A673 (cell line): ENCODE measurements around the gene ADRM1. TPM values are rescaled to one million over a fixed set of nuclear protein-coding genes. Genes with fewer than 3 reads are reported as not detected.

ENCODE experiments used
- BruUV-seq: library from RNA; stranded (reverse); fragments of 400-500 nt; replicated peaks from 2 replicates; lab custom pipeline; 2021; lab: Mats Ljungman, UMichigan
- CTCF ChIA-PET: fragments of 300-600 bp; sonication (Branson Sonifier 250); formaldehyde crosslinking; loops from one replicate; lab custom pipeline; 2022; ENCODE audit warnings: antibody characterized with exemption; lab: Charles Lee
- POLR2A ChIA-PET: fragments of 300-600 bp; sonication (Branson Sonifier 250); formaldehyde crosslinking; loops from one replicate; lab custom pipeline; 2022; ENCODE audit warnings: antibody characterized with exemption; ENCODE audit not compliant: low non-redundant PET; lab: Charles Lee
- DNase-seq: peaks from one replicate; pipeline ENCODE4 v3.0.0-alpha.2; 2015; ENCODE audit warnings: low spot score
- H3K27ac ChIP-seq: fragments of 200-600 bp; sonication (generic); 2 replicates; pipeline ENCODE4 v1.5.1; 2016; ENCODE audit warnings: mixed run types, low read depth, mild to moderate bottlenecking, mixed read lengths, antibody characterized with exemption, low read length; ENCODE audit not compliant: poor library complexity, severe bottlenecking
- H3K27me3 ChIP-seq: fragments of 200-600 bp; sonication (generic); replicated peaks from 2 replicates; pipeline ENCODE4 v1.6.1; 2017; ENCODE audit warnings: mixed run types, low read depth, mild to moderate bottlenecking, mixed read lengths, antibody characterized with exemption, low read length; ENCODE audit not compliant: insufficient read depth, poor library complexity
- H3K36me3 ChIP-seq: fragments of 200-600 bp; sonication (generic); 2 replicates; pipeline ENCODE4 v1.6.1; 2016; ENCODE audit warnings: mixed run types, mild to moderate bottlenecking, mixed read lengths, antibody characterized with exemption, low read length; ENCODE audit not compliant: insufficient read depth, poor library complexity, severe bottlenecking
- H3K4me1 ChIP-seq: fragments of 200-600 bp; sonication (generic); 2 replicates; pipeline ENCODE4 v1.6.1; 2017; ENCODE audit warnings: mixed run types, mild to moderate bottlenecking, mixed read lengths, antibody characterized with exemption, low read length; ENCODE audit not compliant: insufficient read depth, poor library complexity, severe bottlenecking
- H3K4me3 ChIP-seq: fragments of 200-600 bp; sonication (generic); 2 replicates; pipeline ENCODE4 v1.5.1; 2016; ENCODE audit warnings: low read depth, mixed run types, mild to moderate bottlenecking, mixed read lengths, low read length; ENCODE audit not compliant: poor library complexity, severe bottlenecking
- H3K9me3 ChIP-seq: fragments of 200-600 bp; sonication (generic); 2 replicates; pipeline ENCODE4 v1.6.1; 2016; ENCODE audit warnings: mixed run types, low read depth, mild to moderate bottlenecking, mixed read lengths, antibody characterized with exemption, low read length; ENCODE audit not compliant: poor library complexity, severe bottlenecking
- CTCF ChIP-seq: fragments of 300-800, 200-600 bp; sonication (generic); conservative IDR thresholded peaks from 2 replicates; pipeline ENCODE4 v1.5.1; 2017; ENCODE audit warnings: low read depth, mild to moderate bottlenecking, antibody characterized with exemption, low read length, moderate library complexity, mixed read lengths
- EZH2 ChIP-seq: fragments of 200-600 bp; sonication (generic); IDR thresholded peaks from 2 replicates; pipeline ENCODE4 v1.6.1; 2017; ENCODE audit warnings: borderline replicate concordance, low read depth, mild to moderate bottlenecking, mixed read lengths, antibody characterized with exemption, low read length; ENCODE audit not compliant: poor library complexity, severe bottlenecking
- intact Hi-C: fragments of 100-400 bp; cut with micrococcal nuclease; formaldehyde crosslinking; loops from one replicate; pipeline ENCODE4 v1.10.0; 2022; ENCODE audit not compliant: unreplicated experiment
- total RNA-seq: library from RNA; stranded (reverse); gene quantifications from 2 replicates; pipeline ENCODE4 v1.2.3, GENCODE V29; 2021

ADRM1 gene
- total RNA-seq, 1 experiment from 2014 or later: 252 TPM

DNA sequence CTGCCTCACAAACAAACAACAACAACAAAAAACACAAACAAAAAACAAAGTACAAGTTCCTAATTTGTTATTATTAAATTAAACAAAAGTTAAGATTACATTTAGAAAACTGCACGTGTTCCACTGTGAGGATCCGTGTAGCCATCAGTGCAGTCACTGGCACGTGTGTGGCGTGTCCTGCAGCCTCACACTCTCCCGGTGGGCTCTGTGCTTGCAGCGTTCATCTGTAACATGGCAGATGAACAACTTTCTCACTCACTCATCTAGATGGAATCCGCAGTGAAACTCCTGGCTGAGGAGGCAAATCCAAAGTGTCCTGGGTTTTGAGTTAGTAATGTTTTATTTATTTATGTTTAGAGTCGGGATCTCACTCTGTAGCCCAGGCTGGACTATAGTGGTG, 12.9 kb upstream of the ADRM1 start:
- CTCF ChIA-PET: no interaction called here

GRCh38 chr20:62291251-62292066, 11.3 kb upstream of the ADRM1 start:
- CTCF ChIA-PET: no interaction called here

More for the DNA sequence above, 12.9 kb upstream of the ADRM1 start:
- H3K4me3 ChIP-seq: no peak overlapping the region
- intact Hi-C loops: no loop called here
- no peak for DNase-seq
- H3K27ac ChIP-seq: no peak overlapping the region
- H3K27me3 ChIP-seq: no peaks in the 10 kb centered on the region
- peaks cover 3% of the 10 kb centered on the region for H3K36me3 ChIP-seq
- no TSS peak for BruUV-seq
- no peaks in the 10 kb centered on the region for H3K9me3 ChIP-seq
- TF ChIP-seq CTCF (no peak), EZH2 (no peak)
- POLR2A ChIA-PET: no interaction called here
- no peaks in the 10 kb centered on the region for H3K4me1 ChIP-seq

GRCh38 chr20:62292108-62292507, 10.7 kb upstream of the ADRM1 start:
- Histone ChIP-seq H3K4me3 (no peak overlapping the region), H3K4me1 (no peaks in the 10 kb centered on the region), H3K27me3 (no peaks in the 10 kb centered on the region), H3K9me3 (no peaks in the 10 kb centered on the region), H3K27ac (no peak overlapping the region), H3K36me3 (peaks cover 4% of the 10 kb centered on the region)
- ChIA-PET CTCF (no interaction called here), POLR2A (no interaction called here)
- DNase-seq: no peak
- no TSS peak for BruUV-seq
- no peak for TF ChIP-seq CTCF
- TF ChIP-seq EZH2: no peak
- intact Hi-C loops: no loop called here

More at GRCh38 chr20:62291251-62292066, 11.3 kb upstream of the ADRM1 start:
- Histone ChIP-seq H3K4me3 (no peak overlapping the region), H3K27me3 (no peaks in the 10 kb centered on the region), H3K36me3 (peaks cover 4% of the 10 kb centered on the region), H3K27ac (no peak overlapping the region), H3K4me1 (no peaks in the 10 kb centered on the region), H3K9me3 (no peaks in the 10 kb centered on the region)
- POLR2A ChIA-PET: no interaction called here
- DNase-seq: no peak
- no peak for TF ChIP-seq CTCF
- TF ChIP-seq EZH2: no peak
- intact Hi-C loops: no loop called here
- no TSS peak for BruUV-seq
